Small intestine (tissue), 7 donors: ENCODE results near the gene STUM. TPM values are rescaled to one million over a fixed set of nuclear protein-coding genes. Genes with fewer than 3 reads are reported as not detected.
A peak's percentile ranks its signal among the peaks of the same experiment; 100 is the strongest.

Experiments used
- DNase-seq, 2 donors: peaks; one replicate each; pipeline versions ENCODE4 v3.0.0 to v3.0.0-alpha.2; 2013
- FAIRE-seq: peaks from 2 replicates; lab custom pipeline; 2012; peaks lifted over from hg19 to GRCh38; lab: Jason Lieb, UNC
- H3K27ac ChIP-seq, 3 donors: one replicate each; pipeline ENCODE4 v1.5.1; 2013; ENCODE audit warnings: low read length in 2 of 3, mild to moderate bottlenecking in 2 of 3, control low read depth in 1 of 3, inconsistent platforms in 1 of 3, low read depth in 1 of 3, moderate library complexity in 1 of 3
- H3K27me3 ChIP-seq, 3 donors: one replicate each; pipeline ENCODE4 v1.6.1; 2013; ENCODE audit warnings: low read length in 3 of 3, inconsistent platforms in 1 of 3; ENCODE audit not compliant: control insufficient read depth in 3 of 3, insufficient read depth in 3 of 3
- H3K36me3 ChIP-seq, 3 donors: one replicate each; pipeline ENCODE4 v1.6.1; 2013; ENCODE audit warnings: low read length in 3 of 3, inconsistent platforms in 1 of 3, low read depth in 1 of 3, mild to moderate bottlenecking in 1 of 3, moderate library complexity in 1 of 3; ENCODE audit not compliant: control insufficient read depth in 3 of 3, insufficient read depth in 2 of 3
- H3K4me1 ChIP-seq, 3 donors: one replicate each; pipeline ENCODE4 v1.6.1; 2013; ENCODE audit warnings: low read length in 2 of 3, inconsistent platforms in 1 of 3, low read depth in 1 of 3, mild to moderate bottlenecking in 1 of 3, moderate library complexity in 1 of 3; ENCODE audit not compliant: control insufficient read depth in 3 of 3, insufficient read depth in 2 of 3
- H3K4me3 ChIP-seq, 3 donors: one replicate each; pipeline ENCODE4 v1.5.1; 2013; ENCODE audit warnings: low read length in 3 of 3, control low read depth in 1 of 3, inconsistent platforms in 1 of 3, low read depth in 1 of 3, mild to moderate bottlenecking in 1 of 3, moderate library complexity in 1 of 3
- H3K9me3 ChIP-seq, 2 donors: one replicate each; pipeline ENCODE4 v1.6.1; 2013; ENCODE audit warnings: low read depth in 1 of 2, low read length in 1 of 2; ENCODE audit not compliant: control insufficient read depth in 2 of 2, insufficient read depth in 1 of 2
- WGBS, 3 donors: extraction: QIAGEN DNeasy Blood & Tissue Kit; methylation state at CpG; one replicate each; pipeline ENCODE4 v1.1.7; 2013; 5-methylcytosine and 5-hydroxymethylcytosine counted together
- polyA plus RNA-seq, 4 donors: library from polyadenylated mRNA; stranded (reverse) in 3 of 4; unstranded in 1 of 4; fragments of 200-250 nt in 3 of 4; fragments of 120-200 nt in 1 of 4; gene quantifications; one replicate each; pipeline versions ENCODE4 v1.2.1 to v1.2.3, GENCODE V29; 2013
- donor health status: healthy with polysubstance abuse.
- donor health status: control.
- donor health status: control.
- donor health status: Bipolar disorder and iron deficiency.
- donor health status: healthy.

STUM gene
- polyA plus RNA-seq, 4 donors = under 0.01 to 9.6 (median 0.55) TPM

DNA sequence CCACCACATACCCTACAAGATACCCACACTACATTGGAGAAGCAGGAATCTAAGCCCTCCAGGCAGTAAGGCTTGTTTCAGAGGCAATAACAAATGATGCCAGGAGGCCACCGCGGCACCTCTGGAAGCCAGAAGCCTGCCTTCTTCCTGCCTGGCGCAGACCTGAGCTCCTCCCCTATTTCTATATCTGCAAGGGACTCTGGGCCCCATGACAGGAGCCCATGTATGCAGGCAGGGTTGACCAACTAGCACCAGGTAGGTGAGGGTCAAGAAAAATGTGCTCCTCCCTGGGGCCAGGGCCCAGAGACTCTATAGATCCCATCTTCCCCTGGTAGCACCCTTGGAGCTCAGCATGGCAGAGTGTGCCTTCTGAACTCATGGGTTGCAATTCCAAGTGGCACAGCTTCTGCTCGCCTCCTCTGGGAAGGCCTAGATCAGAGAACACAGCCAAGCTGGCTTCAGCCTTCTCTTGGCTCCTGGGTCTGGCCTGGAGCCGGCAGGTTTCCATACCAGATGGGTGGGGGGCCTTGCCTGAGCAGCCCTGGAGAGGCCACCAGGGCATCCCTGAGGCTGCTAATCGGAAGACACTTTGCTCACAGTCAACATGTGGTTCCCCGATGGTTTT lies 85.1 kb downstream of the STUM start:
- Histone ChIP-seq H3K27ac (peak overlapping the region in 1 of 3 donors; percentile 9), H3K4me1 (no peaks in the 10 kb centered on the region), H3K4me3 (no peak overlapping the region), H3K9me3 (no peaks in the 10 kb centered on the region), H3K36me3 (peaks cover 0 to 77% (median 0%) of the 10 kb centered on the region in 3 donors), H3K27me3 (no peaks in the 10 kb centered on the region)
- 43 to 45% (median 45%) methylated on average over 7 of the region's 7 CpGs for WGBS, 3 donors
- DNase-seq (no peak), FAIRE-seq (no peak)

DNA sequence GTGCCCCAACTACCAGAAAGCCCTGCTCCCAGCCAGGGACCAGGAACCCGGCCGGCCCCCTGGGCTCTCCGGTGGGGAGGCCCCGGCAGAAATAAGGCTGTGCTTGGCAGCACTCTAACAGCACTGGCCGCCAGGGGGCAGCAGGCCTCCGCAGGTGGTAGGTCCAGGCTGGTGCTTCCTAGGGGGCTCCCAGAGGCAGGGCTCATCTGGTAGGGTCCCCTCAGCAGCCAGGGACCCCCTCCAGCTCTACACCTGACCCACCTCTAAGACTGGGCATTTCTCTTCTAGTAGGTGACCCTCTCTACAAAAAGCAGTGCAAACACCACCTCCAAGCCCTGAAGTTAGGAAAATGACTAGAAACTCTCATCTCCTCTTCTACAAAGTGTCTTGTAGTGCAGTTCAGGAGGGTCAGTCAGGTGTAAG lies 85.6 kb downstream of the STUM start:
- WGBS, 3 donors = 2 to 4% (median 4%) methylated on average over 6 of the region's 6 CpGs
- no peaks in the 10 kb centered on the region for H3K27me3 ChIP-seq
- no peak overlapping the region for H3K27ac ChIP-seq
- no peaks in the 10 kb centered on the region for H3K4me1 ChIP-seq
- FAIRE-seq (no peak), DNase-seq (peak; percentile 55 to 79)
- H3K4me3 ChIP-seq = no peak overlapping the region
- H3K36me3 ChIP-seq = peaks cover 0 to 80% (median 0%) of the 10 kb centered on the region in 3 donors
- no peaks in the 10 kb centered on the region for H3K9me3 ChIP-seq

DNA sequence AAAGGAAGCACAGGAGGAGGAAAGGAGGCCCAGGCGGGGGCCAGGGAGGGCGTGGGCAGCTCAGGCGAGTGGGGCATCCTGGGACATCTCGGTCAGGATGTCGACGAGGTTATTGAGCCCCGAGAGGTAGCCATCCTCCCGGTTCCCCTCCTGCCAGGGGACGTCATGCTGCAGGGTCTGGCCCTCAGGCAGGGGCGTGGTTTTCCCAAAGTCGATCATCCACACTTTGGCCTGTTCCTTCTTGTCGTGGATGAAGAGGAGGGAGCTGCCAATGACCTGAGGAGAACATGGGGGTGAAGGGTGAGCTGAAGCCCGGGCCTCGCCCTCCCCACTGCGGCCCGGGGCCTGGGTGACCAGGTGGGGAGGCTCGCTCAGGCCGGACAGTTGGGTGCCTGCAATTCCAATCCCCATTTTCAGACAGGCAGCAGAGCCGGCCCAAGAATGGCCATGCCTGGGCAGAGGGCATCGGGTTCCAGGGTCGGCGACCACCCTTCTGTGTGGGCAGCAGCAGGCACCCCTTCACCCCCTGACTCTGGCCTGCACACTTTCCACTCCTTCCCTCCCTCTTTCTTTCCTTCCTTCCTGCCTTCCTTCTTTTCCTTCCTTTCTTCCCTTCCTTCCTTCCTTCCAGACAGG lies 86.2 kb downstream of the STUM start:
- Histone ChIP-seq H3K36me3 (peaks cover 0 to 81% (median 0%) of the 10 kb centered on the region in 3 donors), H3K4me3 (no peak overlapping the region), H3K4me1 (no peaks in the 10 kb centered on the region), H3K27ac (no peak overlapping the region), H3K9me3 (no peaks in the 10 kb centered on the region), H3K27me3 (no peaks in the 10 kb centered on the region)
- WGBS, 3 donors = 87 to 90% (median 90%) methylated on average over 18 to 22 of the region's 22 CpGs
- FAIRE-seq (no peak), DNase-seq (no peak)

DNA sequence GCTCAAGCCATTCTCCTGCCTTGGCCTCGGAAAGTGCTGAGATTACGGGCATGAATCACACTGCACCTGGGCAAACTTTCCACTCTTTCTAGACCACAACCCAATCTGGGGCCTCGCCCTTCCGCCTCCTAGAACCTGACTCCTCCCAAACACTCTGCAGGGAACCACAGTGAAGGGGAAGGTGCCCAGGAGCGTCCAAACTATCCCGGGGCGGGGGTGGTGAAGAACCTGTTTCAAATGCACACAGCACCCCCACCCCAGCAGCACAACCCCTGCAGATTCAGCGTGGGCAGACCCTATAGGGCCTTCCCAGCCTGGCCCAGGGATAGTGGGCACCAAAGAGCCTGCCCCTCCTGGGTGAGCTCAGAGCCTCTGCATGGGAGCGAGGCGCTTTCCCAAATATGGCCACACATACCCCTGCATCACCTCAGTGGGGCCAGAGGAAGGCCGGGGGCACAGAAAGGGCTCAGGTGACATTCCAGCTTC lies 86.9 kb downstream of the STUM start:
- Histone ChIP-seq H3K9me3 (no peaks in the 10 kb centered on the region), H3K36me3 (peaks cover 0 to 84% (median 0%) of the 10 kb centered on the region in 3 donors), H3K4me1 (no peaks in the 10 kb centered on the region), H3K27ac (no peak overlapping the region), H3K27me3 (no peaks in the 10 kb centered on the region), H3K4me3 (no peak overlapping the region)
- no peak for FAIRE-seq
- no peak for DNase-seq
- WGBS, 3 donors = 73 to 79% (median 74%) methylated on average over 11 of the region's 11 CpGs

DNA sequence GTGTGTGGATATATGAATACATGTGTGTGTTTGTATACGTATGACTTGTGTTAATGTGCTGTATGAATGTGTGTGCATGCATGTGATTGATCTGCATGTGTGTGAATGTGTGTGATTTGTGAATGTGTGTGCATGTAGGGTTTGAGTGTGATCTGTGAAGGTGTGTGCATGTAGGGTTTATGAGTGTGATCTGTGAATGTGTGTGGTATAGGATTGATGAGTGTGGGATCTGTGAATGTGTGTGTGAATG lies 88.2 kb downstream of the STUM start:
- Histone ChIP-seq H3K27ac (no peak overlapping the region), H3K36me3 (peaks cover 0 to 86% (median 0%) of the 10 kb centered on the region in 3 donors), H3K4me3 (no peak overlapping the region), H3K27me3 (no peaks in the 10 kb centered on the region), H3K9me3 (no peaks in the 10 kb centered on the region), H3K4me1 (no peaks in the 10 kb centered on the region)
- FAIRE-seq (no peak), DNase-seq (no peak)
- 83 to 100% (median 92%) methylated on average over 1 of the region's 1 CpG for WGBS, 3 donors

DNA sequence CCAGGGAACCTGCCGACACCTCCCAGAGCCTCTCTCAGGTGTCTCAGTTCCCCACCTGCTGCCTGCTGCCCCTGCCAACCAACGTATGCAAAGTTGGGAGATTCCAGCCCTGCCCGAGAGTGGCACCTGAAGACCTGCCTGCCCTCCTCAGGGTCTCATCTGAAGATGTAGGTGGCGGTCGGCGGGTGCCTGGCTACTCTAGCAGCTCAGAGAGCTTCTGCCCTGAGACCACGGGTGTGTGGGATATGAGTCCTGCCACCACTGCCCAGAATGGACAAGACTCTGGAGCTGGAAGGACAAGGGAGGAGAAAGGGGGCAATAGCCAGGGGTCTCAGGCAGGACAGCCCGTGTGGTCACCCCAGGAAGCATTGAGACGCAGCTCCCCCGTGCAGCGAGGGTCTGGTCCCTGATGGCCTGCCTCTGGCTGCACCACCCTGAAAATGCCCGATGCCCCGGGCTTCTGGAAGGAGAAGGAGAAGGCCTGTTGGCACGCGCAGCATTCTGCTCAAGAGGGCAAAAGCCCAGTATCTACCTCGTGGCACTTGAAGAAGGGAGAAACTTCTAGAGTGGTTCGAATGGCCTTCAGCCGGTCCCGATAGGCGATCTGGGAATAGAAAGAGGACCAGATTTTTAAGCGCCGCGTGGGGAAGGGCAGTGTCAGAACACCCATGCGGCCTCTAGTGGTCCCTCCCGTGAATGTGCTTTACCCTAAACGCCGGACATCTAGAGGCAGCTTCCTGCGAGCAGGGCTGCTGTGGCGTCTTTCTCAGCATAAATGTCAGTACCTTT lies 88.8 kb downstream of the STUM start:
- WGBS, 3 donors = 79 to 88% (median 86%) methylated on average over 29 of the region's 29 CpGs
- Histone ChIP-seq H3K4me1 (no peaks in the 10 kb centered on the region), H3K9me3 (no peaks in the 10 kb centered on the region), H3K27ac (peak overlapping the region in 1 of 3 donors; percentile 21), H3K36me3 (peaks cover 0 to 89% (median 0%) of the 10 kb centered on the region in 3 donors), H3K27me3 (no peaks in the 10 kb centered on the region), H3K4me3 (no peak overlapping the region)
- no peak for FAIRE-seq
- DNase-seq = peak in 1 of 2 donors; percentile 28

DNA sequence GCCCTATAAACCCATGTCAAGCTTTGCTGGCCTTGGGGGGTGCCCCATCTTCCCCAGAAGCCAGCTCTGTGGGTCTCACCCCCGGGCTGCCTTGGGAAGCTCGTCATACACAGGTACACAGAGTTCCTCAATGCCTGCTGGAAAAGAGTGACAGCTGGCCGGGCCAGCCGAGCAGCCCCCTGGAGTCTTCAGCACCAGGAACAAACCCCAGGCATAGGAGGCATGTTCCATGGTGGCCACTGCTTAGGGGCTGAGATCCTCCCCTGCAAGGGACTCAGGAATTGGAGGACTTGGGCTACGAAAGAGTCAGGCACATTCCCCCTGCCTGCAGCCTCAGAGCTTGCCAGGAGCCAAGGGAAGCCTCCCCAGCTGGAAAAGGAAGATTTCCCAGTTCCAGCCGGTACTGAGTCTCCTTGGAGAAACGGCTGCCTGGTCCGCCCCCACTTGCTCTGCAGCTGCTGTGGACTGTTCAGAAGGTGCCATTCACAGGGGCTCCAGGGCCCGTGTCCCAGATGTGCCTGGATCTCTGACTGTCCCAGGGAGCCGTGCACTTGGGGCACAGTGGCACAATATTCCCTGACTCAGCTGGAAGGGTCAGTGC lies 89.5 kb downstream of the STUM start:
- WGBS, 3 donors = 72 to 93% (median 87%) methylated on average over 10 of the region's 10 CpGs

DNA sequence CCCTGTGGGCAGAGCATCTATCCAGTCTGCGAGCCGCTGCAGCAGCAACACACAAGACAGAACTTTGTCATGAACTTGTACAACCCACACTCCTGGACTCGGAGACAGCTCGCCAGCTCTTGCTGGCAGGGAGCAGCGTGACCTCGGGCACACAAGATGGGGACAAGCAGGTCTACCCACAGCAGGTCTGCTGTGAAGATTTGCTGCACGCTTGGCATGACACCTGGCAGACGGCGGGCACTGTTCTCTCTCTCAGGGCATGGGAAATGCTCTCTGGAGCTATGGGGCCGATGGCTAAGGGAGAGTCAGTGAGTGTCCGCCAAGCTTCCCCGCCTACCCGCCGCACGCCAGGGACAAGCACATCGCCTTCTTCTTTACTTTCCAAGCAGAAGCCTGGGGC lies 90.0 kb downstream of the STUM start:
- no peak overlapping the region for H3K27ac ChIP-seq
- H3K36me3 ChIP-seq = peaks cover 0 to 90% (median 0%) of the 10 kb centered on the region in 3 donors
- no peak overlapping the region for H3K4me3 ChIP-seq
- peaks cover 3 to 8% (median 4%) of the 10 kb centered on the region in 3 donors for H3K4me1 ChIP-seq
- DNase-seq (no peak), FAIRE-seq (no peak)
- WGBS, 3 donors = 89 to 95% (median 94%) methylated on average over 16 of the region's 16 CpGs
- no peaks in the 10 kb centered on the region for H3K27me3 ChIP-seq
- no peaks in the 10 kb centered on the region for H3K9me3 ChIP-seq

More for the DNA sequence above, 89.5 kb downstream of the STUM start:
- peak overlapping the region in 1 of 3 donors; percentile 21 for H3K27ac ChIP-seq
- no peak overlapping the region for H3K4me3 ChIP-seq
- H3K9me3 ChIP-seq = no peaks in the 10 kb centered on the region
- H3K27me3 ChIP-seq = no peaks in the 10 kb centered on the region
- H3K36me3 ChIP-seq = peaks cover 0 to 93% (median 0%) of the 10 kb centered on the region in 3 donors
- no peak for DNase-seq
- FAIRE-seq = no peak
- peaks cover 2 to 4% (median 2%) of the 10 kb centered on the region in 3 donors for H3K4me1 ChIP-seq
